Effector CD4-positive, alpha-beta T cell (primary cell): Measurements from ENCODE around the gene TMEM184A.

Experiments used
- DNase-seq: peaks from one replicate; pipeline ENCODE4 v3.0.0-alpha.2; 2020

The TMEM184A gene

GRCh38 chr7:1550005-1550845 lies 5.8 kb downstream of the TMEM184A start:
- no peak for DNase-seq

GRCh38 chr7:1549357-1550004 lies 6.5 kb downstream of the TMEM184A start:
- no peak for DNase-seq

GRCh38 chr7:1548944-1549343 lies 7.1 kb downstream of the TMEM184A start:
- DNase-seq, result no peak

- no peak for DNase-seq
These were observed 7.6 kb downstream of the TMEM184A start for GRCh38 chr7:1548438-1548831.

- no peak for DNase-seq
These were observed 8.1 kb downstream of the TMEM184A start for GRCh38 chr7:1547777-1548437.

GRCh38 chr7:1546909-1547776 lies 8.9 kb downstream of the TMEM184A start:
- DNase-seq, result no peak

GRCh38 chr7:1546274-1546908 lies 9.6 kb downstream of the TMEM184A start:
- no peak for DNase-seq

- DNase-seq, result no peak
These were observed 10.4 kb downstream of the TMEM184A start for GRCh38 chr7:1545417-1546246.

- no peak for DNase-seq
These were observed 11.0 kb downstream of the TMEM184A start for GRCh38 chr7:1544896-1545416.

GRCh38 chr7:1544178-1544895 lies 11.7 kb downstream of the TMEM184A start:
- DNase-seq, result no peak

GRCh38 chr7:1543826-1544177 lies 12.2 kb downstream of the TMEM184A start:
- DNase-seq, result no peak

- DNase-seq, result no peak
These were observed 12.9 kb downstream of the TMEM184A start for GRCh38 chr7:1542841-1543747.

GRCh38 chr7:1542329-1542728 lies 13.7 kb downstream of the TMEM184A start:
- DNase-seq, result no peak

- DNase-seq, result no peak
These were observed 14.4 kb downstream of the TMEM184A start for GRCh38 chr7:1541431-1542162.

GRCh38 chr7:1540776-1541271 lies 15.2 kb downstream of the TMEM184A start:
- DNase-seq, result no peak

GRCh38 chr7:1539882-1540775 lies 15.9 kb downstream of the TMEM184A start:
- DNase-seq, result no peak

GRCh38 chr7:1539181-1539881 lies 16.7 kb downstream of the TMEM184A start:
- no peak for DNase-seq
